Calu3 (cell line): ENCODE data around the gene MKNK1. TPM values are rescaled to one million over a fixed set of nuclear protein-coding genes. Genes with fewer than 3 reads are reported as not detected.
A peak's percentile ranks its signal among the peaks of the same experiment; 100 is the strongest.

Source experiments
- BruUV-seq: library from RNA; stranded (reverse); fragments of 400-500 nt; replicated peaks from 2 replicates; lab custom pipeline; 2021; lab: Mats Ljungman, UMichigan
- CTCF ChIA-PET: fragments of 300-600 bp; sonication (Branson Sonifier 250); formaldehyde crosslinking; loops from one replicate; lab custom pipeline; 2022; ENCODE audit warnings: antibody characterized with exemption; lab: Charles Lee
- DNase-seq: peaks from one replicate; pipeline ENCODE4 v3.0.0; 2022
- H3K27ac Mint-ChIP-seq: one replicate; pipeline ENCODE4 v1.8.0; 2022; ENCODE audit warnings: mixed read lengths; ENCODE audit not compliant: unreplicated experiment
- H3K27me3 Mint-ChIP-seq: one replicate; pipeline ENCODE4 v1.8.0; 2022; ENCODE audit warnings: mixed read lengths; ENCODE audit not compliant: unreplicated experiment
- H3K36me3 Mint-ChIP-seq: one replicate; pipeline ENCODE4 v1.8.0; 2022; ENCODE audit warnings: mild to moderate bottlenecking, moderate library complexity, mixed read lengths; ENCODE audit not compliant: insufficient read depth, unreplicated experiment
- H3K4me1 Mint-ChIP-seq: one replicate; pipeline ENCODE4 v1.8.0; 2022; ENCODE audit warnings: mild to moderate bottlenecking, low read depth, mixed read lengths; ENCODE audit not compliant: unreplicated experiment
- H3K4me3 Mint-ChIP-seq: one replicate; pipeline ENCODE4 v1.8.0; 2022; ENCODE audit warnings: mild to moderate bottlenecking, low read depth, moderate library complexity, mixed read lengths; ENCODE audit not compliant: unreplicated experiment
- H3K9me3 Mint-ChIP-seq: one replicate; pipeline ENCODE4 v1.8.0; 2022; ENCODE audit warnings: low read depth, mixed read lengths; ENCODE audit not compliant: unreplicated experiment
- intact Hi-C: fragments of 100-400 bp; cut with micrococcal nuclease; formaldehyde crosslinking; loops from one replicate; pipeline ENCODE4 v1.10.0; 2022; ENCODE audit not compliant: unreplicated experiment
- total RNA-seq: library from RNA; stranded (reverse); gene quantifications from 2 replicates; pipeline ENCODE4 v1.2.3, GENCODE V29; 2022
- TF ChIP-seq, protein P1 (sequence below): fragments of 200-600 bp; IDR thresholded peaks from one replicate; pipeline ENCODE4 v1.8.0; 2022; ENCODE audit warnings: antibody characterized with exemption; ENCODE audit not compliant: unreplicated experiment

Gene MKNK1
- total RNA-seq, 1 experiment from 2014 or later, result 29.6 TPM

DNA sequence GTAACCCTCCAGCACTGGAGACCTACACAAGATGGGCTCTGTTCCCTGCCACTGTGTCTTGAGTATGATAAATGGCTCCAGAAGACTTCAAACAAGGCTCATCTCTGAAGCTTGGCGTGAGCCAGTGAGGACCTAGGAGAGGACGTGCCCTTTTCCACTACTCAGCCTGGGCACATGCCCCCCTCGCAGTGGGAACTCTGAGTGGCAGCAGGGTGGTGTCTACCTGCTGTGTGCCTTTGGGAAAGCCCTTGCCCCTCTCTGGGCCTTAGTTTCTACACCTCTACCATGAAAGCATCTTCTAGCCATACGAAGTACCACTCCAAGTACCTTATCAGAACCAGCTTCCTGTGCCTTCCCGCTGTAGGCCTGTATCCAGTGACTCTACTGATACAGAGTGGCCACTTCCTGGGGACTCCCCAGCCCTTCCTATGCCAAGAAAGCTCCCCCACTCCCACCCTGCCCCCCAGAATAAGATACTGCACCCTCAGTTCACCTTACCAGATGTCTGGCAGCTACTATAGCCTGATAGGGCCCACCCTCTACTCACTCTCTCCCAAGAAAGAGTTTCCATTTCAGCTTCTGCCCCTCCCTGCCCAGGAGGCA, 15.7 kb upstream of the MKNK1 start:
- TF ChIP-seq, protein P1, sequence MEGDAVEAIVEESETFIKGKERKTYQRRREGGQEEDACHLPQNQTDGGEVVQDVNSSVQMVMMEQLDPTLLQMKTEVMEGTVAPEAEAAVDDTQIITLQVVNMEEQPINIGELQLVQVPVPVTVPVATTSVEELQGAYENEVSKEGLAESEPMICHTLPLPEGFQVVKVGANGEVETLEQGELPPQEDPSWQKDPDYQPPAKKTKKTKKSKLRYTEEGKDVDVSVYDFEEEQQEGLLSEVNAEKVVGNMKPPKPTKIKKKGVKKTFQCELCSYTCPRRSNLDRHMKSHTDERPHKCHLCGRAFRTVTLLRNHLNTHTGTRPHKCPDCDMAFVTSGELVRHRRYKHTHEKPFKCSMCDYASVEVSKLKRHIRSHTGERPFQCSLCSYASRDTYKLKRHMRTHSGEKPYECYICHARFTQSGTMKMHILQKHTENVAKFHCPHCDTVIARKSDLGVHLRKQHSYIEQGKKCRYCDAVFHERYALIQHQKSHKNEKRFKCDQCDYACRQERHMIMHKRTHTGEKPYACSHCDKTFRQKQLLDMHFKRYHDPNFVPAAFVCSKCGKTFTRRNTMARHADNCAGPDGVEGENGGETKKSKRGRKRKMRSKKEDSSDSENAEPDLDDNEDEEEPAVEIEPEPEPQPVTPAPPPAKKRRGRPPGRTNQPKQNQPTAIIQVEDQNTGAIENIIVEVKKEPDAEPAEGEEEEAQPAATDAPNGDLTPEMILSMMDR, result no peak
- Mint-ChIP-seq H3K9me3 (no peaks in the 10 kb centered on the region), H3K27me3 (peaks cover 12% of the 10 kb centered on the region), H3K27ac (no peak overlapping the region), H3K36me3 (peaks cover 14% of the 10 kb centered on the region), H3K4me3 (no peak overlapping the region), H3K4me1 (peaks cover 15% of the 10 kb centered on the region)
- CTCF ChIA-PET, result interaction anchor here (1.3 kb wide), 1 partner anchor 105 kb away, joined by 4 read pairs; no protein-coding TSS in a partner anchor
- DNase-seq, result no peak
- intact Hi-C loops, result no loop called here
- no TSS peak for BruUV-seq

DNA sequence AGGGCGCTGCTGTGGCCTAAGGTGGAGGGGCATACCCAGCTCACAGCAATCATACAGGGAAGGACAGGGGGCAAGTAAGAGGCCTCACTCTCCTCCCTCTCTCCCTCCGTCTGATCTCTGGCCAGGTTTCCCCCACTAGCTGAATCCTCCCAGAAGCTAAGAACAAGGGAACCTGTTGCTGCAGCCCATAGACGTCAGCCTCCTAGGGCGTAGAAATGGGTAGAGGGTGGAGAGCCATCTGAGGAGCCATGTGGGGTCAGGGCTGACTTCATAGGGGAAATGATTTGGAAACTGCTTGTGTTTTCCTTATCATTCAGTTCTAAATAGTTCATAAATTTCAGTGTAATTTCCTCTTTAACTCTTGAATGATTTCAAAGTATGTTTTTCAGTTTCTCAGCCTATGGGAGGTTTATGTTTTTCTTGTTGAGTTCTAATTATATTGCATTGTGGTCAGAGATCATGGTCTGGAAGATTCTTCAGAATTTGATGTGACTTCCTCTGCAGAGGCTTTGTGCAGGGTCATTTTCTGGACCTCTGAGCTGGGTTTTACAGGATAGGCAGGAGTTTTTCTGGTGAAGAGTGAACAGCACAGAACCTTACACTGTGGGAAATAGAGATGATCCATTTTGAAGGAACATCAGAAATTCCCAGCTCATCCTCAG, 14.8 kb upstream of the MKNK1 start:
- no peak for DNase-seq
- peaks cover 15% of the 10 kb centered on the region for H3K4me1 Mint-ChIP-seq
- intact Hi-C loops, result no loop called here
- no TSS peak for BruUV-seq
- CTCF ChIA-PET, result interaction anchor here (0.6 to 1.4 kb wide), 2 partner anchors 106 to 180 kb away, joined by 3 read pairs; no protein-coding TSS in a partner anchor
- H3K9me3 Mint-ChIP-seq, result no peaks in the 10 kb centered on the region
- no peak overlapping the region for H3K4me3 Mint-ChIP-seq
- H3K27me3 Mint-ChIP-seq, result peaks cover 12% of the 10 kb centered on the region
- H3K36me3 Mint-ChIP-seq, result peaks cover 14% of the 10 kb centered on the region
- TF ChIP-seq, protein P1, result no peak
- H3K27ac Mint-ChIP-seq, result no peak overlapping the region

DNA sequence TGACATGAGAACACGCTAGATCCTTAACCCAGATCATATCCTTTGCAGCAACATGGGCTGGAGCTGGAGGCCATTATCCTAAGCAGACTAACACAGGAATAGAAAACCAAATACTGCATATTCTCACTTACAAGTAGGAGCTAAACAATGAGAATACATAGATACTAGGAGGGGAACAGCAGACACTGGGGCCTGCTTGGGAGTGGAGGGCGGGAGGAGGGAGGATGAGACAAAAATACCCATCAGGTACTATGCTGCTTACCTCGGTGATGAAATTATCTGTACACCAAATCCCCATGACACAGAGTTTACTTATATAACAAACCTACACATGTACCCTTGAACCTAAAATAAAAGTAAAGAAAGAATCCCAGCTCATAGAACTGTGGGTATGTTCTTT, 13.8 kb upstream of the MKNK1 start:
- Mint-ChIP-seq H3K36me3 (peaks cover 14% of the 10 kb centered on the region), H3K4me1 (peaks cover 15% of the 10 kb centered on the region), H3K27ac (no peak overlapping the region), H3K9me3 (no peaks in the 10 kb centered on the region), H3K4me3 (peak overlapping the region; percentile 90), H3K27me3 (peaks cover 12% of the 10 kb centered on the region)
- BruUV-seq, result no TSS peak
- CTCF ChIA-PET, result interaction anchor here (1.2 to 1.4 kb wide), 2 partner anchors 107 to 176 kb away, joined by 3 read pairs; no protein-coding TSS in a partner anchor
- DNase-seq, result no peak
- intact Hi-C loops, result no loop called here
- TF ChIP-seq, protein P1, result no peak

DNA sequence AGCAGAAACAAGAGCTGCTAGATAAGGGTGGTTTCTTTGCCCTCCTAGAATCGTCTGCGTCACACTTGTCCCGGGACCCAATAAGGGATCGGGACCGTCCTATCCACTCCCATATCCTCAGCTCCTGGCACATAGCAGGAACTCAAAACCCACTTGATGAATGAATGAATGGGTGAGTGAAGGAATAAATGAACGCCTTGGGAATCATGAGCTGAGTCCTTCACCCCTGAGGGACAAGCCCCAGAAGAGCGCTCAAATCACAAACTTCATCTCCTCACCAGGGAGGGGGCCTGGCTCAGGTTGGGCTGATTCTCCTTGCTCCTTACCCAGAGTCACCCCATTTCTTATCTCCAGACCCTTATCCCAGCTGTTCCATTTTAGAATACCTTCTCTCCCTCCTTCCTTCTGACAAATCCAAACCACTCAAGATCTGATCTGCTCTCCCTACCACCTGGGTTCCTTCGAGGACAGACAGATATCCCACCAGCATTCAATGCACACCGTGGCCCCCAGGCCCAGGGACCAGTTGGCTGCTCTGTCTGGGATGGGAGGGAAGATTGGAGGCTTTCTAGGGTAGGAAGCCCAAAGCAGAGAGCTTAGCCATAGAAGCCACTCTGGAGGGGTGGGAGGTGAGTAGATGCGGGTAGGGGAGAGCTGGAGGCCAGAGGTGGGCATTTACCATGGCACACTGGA, 13.2 kb upstream of the MKNK1 start:
- TF ChIP-seq, protein P1, result no peak
- Mint-ChIP-seq H3K36me3 (peaks cover 14% of the 10 kb centered on the region), H3K9me3 (no peaks in the 10 kb centered on the region), H3K4me3 (peak overlapping the region; percentile 90), H3K27ac (peak overlapping the region; percentile 62), H3K27me3 (peaks cover 12% of the 10 kb centered on the region), H3K4me1 (peaks cover 15% of the 10 kb centered on the region)
- intact Hi-C loops, result no loop called here
- BruUV-seq, result no TSS peak
- CTCF ChIA-PET, result interaction anchor here (0.9 to 1.4 kb wide), 3 partner anchors 13 to 175 kb away, joined by 3 to 6 read pairs (median 3); partner anchors contain the start of gene MKNK1
- no peak for DNase-seq
